GM13976 (cell line): ENCODE results near the gene DLL3.

Experiments
- DNase-seq: peaks from one replicate; pipeline ENCODE4 v3.0.0; 2012; ENCODE audit warnings: low spot score
- in situ Hi-C: fragments of 300-500 bp; cut with MboI; formaldehyde crosslinking; loops from one replicate; pipeline ENCODE4 v1.12.0; 2022; ENCODE audit warnings: low sequenced_read_pairs, mixed read lengths, inconsistent platforms; ENCODE audit not compliant: unreplicated experiment
- TF ChIP-seq, protein P1 (sequence below): IDR thresholded peaks from 2 replicates; pipeline ENCODE4 v1.5.1; 2012; ENCODE audit warnings: borderline replicate concordance, mild to moderate bottlenecking; ENCODE audit not compliant: insufficient read depth; ENCODE audit errors: extremely low read depth, missing control alignments, control extremely low read depth

The DLL3 gene

DNA sequence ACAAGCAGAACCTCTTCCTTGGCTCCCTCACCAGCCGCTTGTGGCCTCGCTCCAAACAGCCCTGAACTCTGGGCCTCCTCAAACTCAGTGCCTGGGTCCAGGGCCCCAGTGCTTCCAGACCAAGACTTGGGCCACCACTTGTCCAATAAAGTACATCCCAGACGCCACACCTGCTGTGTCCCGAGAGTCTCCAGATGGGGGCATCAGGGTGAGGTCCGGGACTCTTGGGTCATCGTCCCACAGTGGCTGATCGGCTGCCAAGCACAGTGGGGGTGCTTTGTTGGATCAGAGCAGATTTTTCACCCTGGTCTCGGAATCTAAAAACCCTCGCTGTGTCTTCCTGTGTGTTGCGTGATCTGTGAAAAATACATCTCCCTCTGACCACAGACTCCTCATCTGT is 9.0 kb upstream of the DLL3 start:
- TF ChIP-seq, protein P1, sequence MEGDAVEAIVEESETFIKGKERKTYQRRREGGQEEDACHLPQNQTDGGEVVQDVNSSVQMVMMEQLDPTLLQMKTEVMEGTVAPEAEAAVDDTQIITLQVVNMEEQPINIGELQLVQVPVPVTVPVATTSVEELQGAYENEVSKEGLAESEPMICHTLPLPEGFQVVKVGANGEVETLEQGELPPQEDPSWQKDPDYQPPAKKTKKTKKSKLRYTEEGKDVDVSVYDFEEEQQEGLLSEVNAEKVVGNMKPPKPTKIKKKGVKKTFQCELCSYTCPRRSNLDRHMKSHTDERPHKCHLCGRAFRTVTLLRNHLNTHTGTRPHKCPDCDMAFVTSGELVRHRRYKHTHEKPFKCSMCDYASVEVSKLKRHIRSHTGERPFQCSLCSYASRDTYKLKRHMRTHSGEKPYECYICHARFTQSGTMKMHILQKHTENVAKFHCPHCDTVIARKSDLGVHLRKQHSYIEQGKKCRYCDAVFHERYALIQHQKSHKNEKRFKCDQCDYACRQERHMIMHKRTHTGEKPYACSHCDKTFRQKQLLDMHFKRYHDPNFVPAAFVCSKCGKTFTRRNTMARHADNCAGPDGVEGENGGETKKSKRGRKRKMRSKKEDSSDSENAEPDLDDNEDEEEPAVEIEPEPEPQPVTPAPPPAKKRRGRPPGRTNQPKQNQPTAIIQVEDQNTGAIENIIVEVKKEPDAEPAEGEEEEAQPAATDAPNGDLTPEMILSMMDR: no peak
- in situ Hi-C loops: no loop called here

DNA sequence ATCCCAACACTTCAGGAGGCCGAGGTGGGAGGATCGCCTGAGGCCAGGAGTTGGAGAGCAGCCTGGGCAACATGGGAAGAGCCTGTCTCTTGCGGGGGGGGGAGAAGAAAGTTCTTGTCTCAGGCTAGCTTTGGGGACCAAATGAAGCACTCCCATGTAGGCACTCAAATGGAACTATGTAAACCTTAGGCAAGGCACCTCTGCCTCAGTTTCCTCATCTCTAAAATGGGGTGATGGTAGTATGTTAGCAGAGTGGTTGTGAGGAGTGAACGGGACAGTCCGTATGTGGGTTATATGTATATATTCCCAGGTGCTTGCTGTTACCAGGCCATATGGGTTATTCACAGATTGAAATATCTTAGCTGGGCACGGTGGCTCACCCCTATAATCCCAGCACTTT is 6.5 kb upstream of the DLL3 start:
- TF ChIP-seq, protein P1: no peak
- DNase-seq: no peak
- in situ Hi-C loops: no loop called here

More for the DNA sequence above, 9.0 kb upstream of the DLL3 start:
- no peak for DNase-seq

DNA sequence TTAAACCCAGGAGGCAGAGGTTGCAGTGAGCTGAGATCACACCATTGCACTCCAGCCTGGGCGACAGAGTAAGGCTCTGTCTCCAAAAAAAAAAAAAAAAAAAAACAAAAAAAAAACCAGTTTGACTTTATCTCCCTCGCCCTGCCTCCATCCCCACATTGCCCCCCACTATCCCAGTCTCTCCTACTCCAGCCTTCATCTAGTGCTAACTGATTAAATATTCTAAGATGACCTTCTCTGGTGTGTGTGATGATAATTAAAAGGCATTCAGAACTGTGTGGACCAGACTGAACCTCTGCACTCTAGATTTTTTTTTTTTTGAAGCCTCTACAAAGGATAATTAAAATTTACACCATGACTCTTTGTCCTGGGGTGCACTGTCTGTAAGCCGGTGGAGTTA is 6.0 kb upstream of the DLL3 start:
- no peak for DNase-seq
- in situ Hi-C loops: no loop called here
- TF ChIP-seq, protein P1: no peak

DNA sequence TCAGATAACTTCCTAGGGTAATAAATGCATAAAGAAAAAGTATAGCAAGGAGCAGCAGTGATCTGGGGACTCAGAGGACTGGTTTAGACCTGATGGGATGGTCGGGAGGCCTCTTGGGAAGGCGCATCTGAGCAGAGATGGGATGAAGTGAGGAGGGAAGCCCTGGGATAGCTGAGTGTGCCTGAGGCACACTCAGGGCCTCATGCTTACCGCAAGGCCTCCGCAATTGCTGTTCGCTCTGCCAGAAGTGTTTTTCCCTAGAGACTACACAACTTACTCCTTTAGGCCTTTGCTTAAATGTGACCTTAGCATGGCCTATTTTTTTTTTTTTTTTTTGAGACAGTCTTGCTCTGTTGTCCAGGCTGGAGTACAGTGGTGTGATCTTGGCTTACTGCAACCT is 4.1 kb upstream of the DLL3 start:
- DNase-seq: no peak

DNA sequence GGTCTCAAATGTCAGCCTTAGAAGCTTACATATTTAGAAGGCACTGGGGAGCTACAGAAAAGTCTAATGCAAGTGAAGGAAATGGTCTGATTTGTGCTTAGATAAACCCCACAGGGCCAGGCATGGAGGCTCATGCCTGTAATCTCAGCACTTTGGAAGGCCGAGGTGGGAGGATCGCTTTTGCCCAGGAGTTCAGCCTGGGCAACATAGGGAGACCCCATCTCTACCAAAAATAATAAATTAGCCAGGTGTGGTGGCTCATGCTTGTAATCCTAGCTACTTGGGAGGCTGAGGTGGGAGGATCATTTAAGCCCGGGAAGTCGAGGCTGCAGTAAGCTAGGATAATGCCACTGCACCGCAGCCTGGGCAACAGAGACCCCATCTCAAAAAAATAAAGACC is 2.7 kb upstream of the DLL3 start:
- TF ChIP-seq, protein P1: no peak
- DNase-seq: no peak
- in situ Hi-C loops: no loop called here

More for the DNA sequence above, 4.1 kb upstream of the DLL3 start:
- TF ChIP-seq, protein P1: no peak
- in situ Hi-C loops: no loop called here

DNA sequence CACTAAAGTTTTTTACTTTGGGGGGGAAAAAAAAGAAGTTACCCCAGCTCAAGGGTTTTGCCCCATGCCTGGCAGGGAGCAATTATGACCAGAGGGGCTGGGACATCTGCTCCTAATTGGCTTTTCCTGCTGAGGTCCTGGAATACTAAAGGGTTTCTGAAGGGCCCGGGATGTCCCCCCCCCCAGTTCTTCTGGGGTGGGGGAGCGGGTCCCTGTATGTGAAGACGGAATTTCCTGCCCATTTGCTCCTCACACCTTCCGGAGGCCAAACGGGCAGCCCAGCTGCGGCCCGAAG is 1.1 kb upstream of the DLL3 start:
- TF ChIP-seq, protein P1: peak; percentile 29
- in situ Hi-C loops: no loop called here
- DNase-seq: no peak

DNA sequence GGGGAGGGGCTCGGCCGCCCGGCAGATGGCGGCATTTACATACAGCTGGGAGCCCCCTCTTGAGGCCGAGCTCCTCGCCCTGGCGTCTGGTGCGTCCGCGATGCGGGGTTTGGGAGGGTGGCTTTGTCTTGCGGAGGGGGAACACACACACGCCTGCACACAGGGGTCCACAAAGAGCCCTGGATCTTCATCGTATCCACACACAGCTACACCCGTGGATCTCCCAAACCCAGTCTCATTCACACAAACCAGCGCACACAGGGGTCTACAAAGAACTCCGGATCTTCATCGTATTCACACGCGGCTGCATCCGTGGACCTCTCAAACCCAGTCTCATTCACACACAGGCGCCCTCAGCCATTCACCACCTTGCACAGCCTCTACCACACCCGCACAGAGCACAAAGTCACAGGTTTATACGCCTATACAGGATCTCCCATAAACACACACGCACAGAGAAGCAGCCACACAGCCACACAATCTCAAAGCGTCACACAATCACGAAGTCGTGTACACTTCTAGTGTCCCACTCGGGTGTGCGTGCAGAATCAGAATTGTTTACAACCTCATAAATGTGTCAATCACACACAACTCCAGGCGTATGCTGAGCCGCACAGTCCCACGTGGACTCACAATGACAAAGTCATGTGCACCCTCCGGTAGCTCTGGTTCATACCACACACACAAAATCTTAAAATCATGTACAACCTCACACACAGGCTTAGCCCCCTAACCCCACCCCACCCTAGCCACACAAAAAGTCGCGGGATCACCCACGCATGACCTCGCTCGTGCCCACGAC is 550 bp upstream of the DLL3 start:
- TF ChIP-seq, protein P1: no peak
- in situ Hi-C loops: no loop called here
- DNase-seq: peak; percentile 79
